HG03039 (cell line): ENCODE data around the gene COQ8B.
"Not testable (repeated sequence)": the region's sequence is repeated elsewhere in the genome, so short reads cannot be mapped to it uniquely, and the experiment has no call there.

Experiments used
- ATAC-seq: cut with Tn5 transposase; IDR thresholded peaks from one replicate; pipeline ENCODE4 v1.9.1; 2021; ENCODE audit warnings: mild to moderate bottlenecking, moderate library complexity; ENCODE audit not compliant: unreplicated experiment

COQ8B gene

GRCh38 chr19:40742886-40743285 lies 26.2 kb upstream of the COQ8B start:
- no peak for ATAC-seq

GRCh38 chr19:40742477-40742876 lies 25.8 kb upstream of the COQ8B start:
- ATAC-seq: no peak

GRCh38 chr19:40741527-40742390 lies 25.1 kb upstream of the COQ8B start:
- ATAC-seq: no peak

GRCh38 chr19:40740747-40741146 lies 24.1 kb upstream of the COQ8B start:
- ATAC-seq: no peak

GRCh38 chr19:40739871-40740703 lies 23.4 kb upstream of the COQ8B start:
- no peak for ATAC-seq

- ATAC-seq: no peak
Observed at GRCh38 chr19:40739030-40739839, 22.5 kb upstream of the COQ8B start.

- ATAC-seq: no peak
Observed at GRCh38 chr19:40737102-40737644, 20.5 kb upstream of the COQ8B start.

- no peak for ATAC-seq
Observed at GRCh38 chr19:40736661-40737060, 20.0 kb upstream of the COQ8B start.

- no peak for ATAC-seq
Observed at GRCh38 chr19:40735013-40735771, 18.5 kb upstream of the COQ8B start.

GRCh38 chr19:40733149-40733548 lies 16.5 kb upstream of the COQ8B start:
- ATAC-seq: no peak

GRCh38 chr19:40732304-40732703 lies 15.6 kb upstream of the COQ8B start:
- not testable (repeated sequence) for ATAC-seq

- ATAC-seq: not testable (repeated sequence)
Observed at GRCh38 chr19:40730065-40730464, 13.4 kb upstream of the COQ8B start.

- no peak for ATAC-seq
Observed at GRCh38 chr19:40726279-40726678, 9.6 kb upstream of the COQ8B start.

GRCh38 chr19:40724855-40725254 lies 8.2 kb upstream of the COQ8B start:
- ATAC-seq: no peak

GRCh38 chr19:40724315-40724714 lies 7.6 kb upstream of the COQ8B start:
- ATAC-seq: no peak

- no peak for ATAC-seq
Observed at GRCh38 chr19:40723661-40724254, 7.1 kb upstream of the COQ8B start.

- no peak for ATAC-seq
Observed at GRCh38 chr19:40721936-40722661, 5.4 kb upstream of the COQ8B start.

- no peak for ATAC-seq
Observed at GRCh38 chr19:40721140-40721486, 4.4 kb upstream of the COQ8B start.

- no peak for ATAC-seq
Observed at GRCh38 chr19:40719414-40719894, 2.8 kb upstream of the COQ8B start.
